ENCODE data around the gene ZNF383.

DNA sequence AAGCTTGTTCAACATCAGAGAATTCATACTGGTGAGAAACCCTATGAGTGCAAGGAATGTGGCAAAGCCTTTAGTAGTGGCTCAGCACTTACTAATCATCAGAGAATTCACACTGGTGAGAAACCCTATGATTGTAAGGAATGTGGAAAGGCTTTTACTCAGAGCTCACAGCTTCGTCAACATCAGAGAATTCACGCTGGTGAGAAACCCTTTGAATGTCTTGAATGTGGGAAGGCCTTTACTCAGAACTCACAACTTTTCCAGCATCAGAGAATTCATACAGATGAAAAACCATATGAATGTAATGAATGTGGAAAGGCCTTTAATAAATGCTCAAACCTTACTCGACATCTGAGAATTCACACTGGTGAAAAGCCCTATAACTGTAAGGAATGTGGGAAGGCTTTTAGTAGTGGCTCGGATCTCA, 25.2 kb downstream of the ZNF383 start:
- TF ChIP-seq, protein P1, sequence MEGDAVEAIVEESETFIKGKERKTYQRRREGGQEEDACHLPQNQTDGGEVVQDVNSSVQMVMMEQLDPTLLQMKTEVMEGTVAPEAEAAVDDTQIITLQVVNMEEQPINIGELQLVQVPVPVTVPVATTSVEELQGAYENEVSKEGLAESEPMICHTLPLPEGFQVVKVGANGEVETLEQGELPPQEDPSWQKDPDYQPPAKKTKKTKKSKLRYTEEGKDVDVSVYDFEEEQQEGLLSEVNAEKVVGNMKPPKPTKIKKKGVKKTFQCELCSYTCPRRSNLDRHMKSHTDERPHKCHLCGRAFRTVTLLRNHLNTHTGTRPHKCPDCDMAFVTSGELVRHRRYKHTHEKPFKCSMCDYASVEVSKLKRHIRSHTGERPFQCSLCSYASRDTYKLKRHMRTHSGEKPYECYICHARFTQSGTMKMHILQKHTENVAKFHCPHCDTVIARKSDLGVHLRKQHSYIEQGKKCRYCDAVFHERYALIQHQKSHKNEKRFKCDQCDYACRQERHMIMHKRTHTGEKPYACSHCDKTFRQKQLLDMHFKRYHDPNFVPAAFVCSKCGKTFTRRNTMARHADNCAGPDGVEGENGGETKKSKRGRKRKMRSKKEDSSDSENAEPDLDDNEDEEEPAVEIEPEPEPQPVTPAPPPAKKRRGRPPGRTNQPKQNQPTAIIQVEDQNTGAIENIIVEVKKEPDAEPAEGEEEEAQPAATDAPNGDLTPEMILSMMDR (IDR thresholded peaks at IDR 0.05) = no peak
- TF ChIP-seq POLR2A (IDR thresholded peaks at IDR 0.05) = no peak
